ENCODE measurements around the gene UCK2. TPM values are rescaled to one million over a fixed set of nuclear protein-coding genes. Genes with fewer than 3 reads are reported as not detected.

Gene UCK2
- total and polyA plus RNA-seq, 2 donors (not counting 3 experiments of a cell fraction or from before 2014, with no cell fraction given), result 62.3 to 74.7 TPM

GRCh38 chr1:165886983-165887382 is 59.6 kb downstream of the UCK2 start:
- no peaks in the 10 kb centered on the region for H3K9me1 ChIP-seq (replicated peaks; ENCODE audit: control insufficient read depth, extremely low read depth, insufficient read depth, low read length)
- no peak overlapping the region for H3K9ac ChIP-seq (replicated peaks; ENCODE audit: extremely low read depth, insufficient read depth, low read length)
- H2AFZ ChIP-seq (ENCODE audit: low read depth, low read length), result no peak overlapping the region
- H4K20me1 ChIP-seq (replicated peaks; ENCODE audit: control insufficient read depth, extremely low read depth, insufficient read depth, low read length), result no peaks in the 10 kb centered on the region
- no peak overlapping the region for H3K4me2 ChIP-seq (ENCODE audit: insufficient read depth, low read length)
- dilution Hi-C loops (cut with MboI; ENCODE audit: extremely low pct_ligation_motif_present, low sequenced_read_pairs) (no loop called here), intact Hi-C loops (cut with micrococcal nuclease) (no loop called here)
- H3K4me3 ChIP-seq (replicated peaks in 1 of 3; ENCODE audit: insufficient read depth in 1 of 3, low read depth in 1 of 3, low read length in 3 of 3), result no peak overlapping the region
- H3K27me3 ChIP-seq (ENCODE audit: control insufficient read depth in 2 of 2, insufficient read depth in 2 of 2, low read length in 2 of 2), result no peaks in the 10 kb centered on the region
- FAIRE-seq (no peak), DNase-seq (ENCODE audit: low read depth, low spot score) (no peak)
- BruUV-seq (replicated peaks), result no TSS peak
- POLR2A ChIA-PET, result no interaction called here
- H3K4me1 ChIP-seq (ENCODE audit: control insufficient read depth, extremely low read depth, insufficient read depth, low read length), result peaks cover 26% of the 10 kb centered on the region
- no peak overlapping the region for H3K27ac ChIP-seq (ENCODE audit: insufficient read depth, low read depth, low read length)
- peaks cover 84% of the 10 kb centered on the region for H3K79me2 ChIP-seq (ENCODE audit: control insufficient read depth, insufficient read depth, low read length)
- TF ChIP-seq EZH2 (IDR thresholded peaks at IDR 0.05; ENCODE audit: borderline replicate concordance, low read depth, low read length, severe bottlenecking), result no peak
- TF ChIP-seq, protein P1, sequence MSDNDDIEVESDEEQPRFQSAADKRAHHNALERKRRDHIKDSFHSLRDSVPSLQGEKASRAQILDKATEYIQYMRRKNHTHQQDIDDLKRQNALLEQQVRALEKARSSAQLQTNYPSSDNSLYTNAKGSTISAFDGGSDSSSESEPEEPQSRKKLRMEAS (IDR thresholded peaks at IDR 0.05; ENCODE audit: insufficient read depth, insufficient read length), result no peak
- no peak for TF ChIP-seq FOS (IDR thresholded peaks at IDR 0.05; ENCODE audit: borderline replicate concordance, insufficient read depth, low read length)
- no peak for TF ChIP-seq GATA2 (IDR thresholded peaks at IDR 0.05; ENCODE audit: insufficient read depth, insufficient read length, low read depth, low read length)
- no peak for TF ChIP-seq POLR2A (IDR thresholded peaks at IDR 0.05; ENCODE audit: low read depth, low read length)
- TF ChIP-seq MYC (IDR thresholded peaks at IDR 0.05; ENCODE audit: low read depth, low read length), result no peak
- no peak for TF ChIP-seq POLR2AphosphoS5 (IDR thresholded peaks at IDR 0.05; ENCODE audit: insufficient read depth, low read depth, low read length)
- no peak for TF ChIP-seq CTCF (IDR thresholded peaks at IDR 0.05; ENCODE audit: extremely low read depth in 1 of 2, insufficient read depth in 1 of 2, low read depth in 1 of 2, low read length in 2 of 2)
- TF ChIP-seq JUN (IDR thresholded peaks at IDR 0.05; ENCODE audit: borderline replicate concordance, insufficient read depth, insufficient read length, low read depth), result no peak
- no peaks in the 10 kb centered on the region for H3K9me3 ChIP-seq (replicated peaks; ENCODE audit: control insufficient read depth, insufficient read depth, low read length)
- CTCF ChIA-PET, result interaction anchor here (4.5 kb wide), 1 partner anchor 9 kb away, joined by 43 read pairs; no protein-coding TSS in a partner anchor
- peaks cover 0 to 5% of the 10 kb centered on the region in 2 experiments for H3K36me3 ChIP-seq (ENCODE audit: control insufficient read depth in 2 of 2, extremely low read depth in 1 of 2, insufficient read depth in 2 of 2, low read length in 2 of 2)
